Kidney (tissue), 14 donors: Measurements from ENCODE around the gene GLT1D1. TPM values are rescaled to one million over a fixed set of nuclear protein-coding genes. Genes with fewer than 3 reads are reported as not detected.

Experiments used
- DNase-seq, 5 donors: peaks; one replicate each; pipeline ENCODE4 v3.0.0-alpha.2; 2013 to 2020
- FAIRE-seq: peaks from 2 replicates; lab custom pipeline; 2012; peaks lifted over from hg19 to GRCh38; lab: Jason Lieb, UNC
- H3K27ac ChIP-seq, 2 donors: one replicate each; pipeline ENCODE4 v1.7.0; 2013; ENCODE audit warnings: low read depth in 2 of 2, low read length in 2 of 2, inconsistent platforms in 1 of 2
- H3K27me3 ChIP-seq: one replicate; pipeline ENCODE4 v1.7.1; 2013; ENCODE audit warnings: low read length, inconsistent platforms; ENCODE audit not compliant: control insufficient read depth, insufficient read depth
- H3K36me3 ChIP-seq, 3 donors: one replicate each; pipeline versions ENCODE4 v1.7.0 to v1.7.1; 2013; ENCODE audit warnings: low read length in 3 of 3, control low read depth in 1 of 3, inconsistent platforms in 1 of 3; ENCODE audit not compliant: insufficient read depth in 3 of 3, control insufficient read depth in 2 of 3
- H3K4me1 ChIP-seq, 3 donors: one replicate each; pipeline versions ENCODE4 v1.7.0 to v1.7.1; 2013; ENCODE audit warnings: low read length in 3 of 3, inconsistent platforms in 1 of 3, low read depth in 1 of 3; ENCODE audit not compliant: control insufficient read depth in 2 of 3, insufficient read depth in 2 of 3
- H3K4me3 ChIP-seq, 3 donors: one replicate each; pipeline versions ENCODE4 v1.7.0 to v1.8.1; 2013; ENCODE audit warnings: low read length in 3 of 3, control low read depth in 1 of 3, inconsistent platforms in 1 of 3
- H3K9ac ChIP-seq, 3 donors: one replicate each; pipeline versions ENCODE4 v1.7.0 to v1.7.1; 2013; ENCODE audit warnings: low read length in 3 of 3, control low read depth in 1 of 3, inconsistent platforms in 1 of 3
- H3K9me3 ChIP-seq, 3 donors: one replicate each; pipeline versions ENCODE4 v1.7.0 to v1.7.1; 2013; ENCODE audit warnings: low read length in 3 of 3, control low read depth in 1 of 3, inconsistent platforms in 1 of 3; ENCODE audit not compliant: control insufficient read depth in 2 of 3, insufficient read depth in 1 of 3
- intact Hi-C: fragments of 100-400 bp; cut with DNase I; formaldehyde crosslinking; loops from one replicate; pipeline ENCODE4 v1.11.1; 2022
- polyA plus RNA-seq: library from polyadenylated mRNA; stranded (reverse); fragments of 350-450 nt; fragmentation: Illumina TruSeq; extraction: RNeasy Lipid Tissue Mini Kit (QIAGEN cat#74804); gene quantifications from one replicate; pipeline ENCODE4 v1.2.3, GENCODE V29; 2014; ENCODE audit warnings: low read depth, low replicate concordance; ENCODE audit not compliant: insufficient read depth
- total RNA-seq: library from RNA; stranded (reverse); fragmentation: NEBNext Ultra II Directional; extraction: Animal tissue kit (Norgen Biotek cat#: 25700); gene quantifications from one replicate; pipeline ENCODE4 v1.2.1, GENCODE V29; 2021
- TF ChIP-seq, protein P1 (sequence below): IDR thresholded peaks from 3 replicates; pipeline ENCODE4 v1.5.1; 2012; ENCODE audit warnings: mild to moderate bottlenecking, moderate library complexity, borderline replicate concordance; ENCODE audit not compliant: insufficient read depth; ENCODE audit errors: extremely low read depth
- donor health status: control.
- donor health status: control.
- donor health status: control.
- donor health status: control.
- donor health status: control.
- donor health status: DM: yes; HTN: yes; CAD: no.
- donor health status: Normal renal cell carcinoma (clear cell type).

The GLT1D1 gene
- total and polyA plus RNA-seq, 2 donors from 2014 or later, result 0.41 to 0.45 TPM

DNA sequence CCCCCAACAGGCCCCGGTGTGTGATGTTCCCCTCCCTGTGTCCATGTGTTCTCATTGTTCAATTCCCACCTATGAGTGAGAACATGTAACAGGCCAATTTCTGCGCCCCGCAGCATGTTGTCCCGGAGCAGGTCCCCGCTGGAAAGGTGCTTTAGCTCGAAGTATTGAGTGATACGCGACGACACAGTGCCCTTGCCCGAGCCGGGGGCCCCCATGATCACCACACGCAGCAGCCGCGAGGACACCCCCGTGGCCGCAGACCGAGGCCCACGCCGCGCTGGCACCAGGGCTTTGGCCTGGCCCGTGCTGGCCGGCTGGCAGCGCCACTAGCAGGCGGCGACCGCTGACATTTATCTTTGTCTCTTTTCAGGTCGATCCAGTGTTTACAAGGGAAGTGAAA, 91.7 kb downstream of the GLT1D1 start:
- FAIRE-seq, result no peak
- TF ChIP-seq, protein P1, sequence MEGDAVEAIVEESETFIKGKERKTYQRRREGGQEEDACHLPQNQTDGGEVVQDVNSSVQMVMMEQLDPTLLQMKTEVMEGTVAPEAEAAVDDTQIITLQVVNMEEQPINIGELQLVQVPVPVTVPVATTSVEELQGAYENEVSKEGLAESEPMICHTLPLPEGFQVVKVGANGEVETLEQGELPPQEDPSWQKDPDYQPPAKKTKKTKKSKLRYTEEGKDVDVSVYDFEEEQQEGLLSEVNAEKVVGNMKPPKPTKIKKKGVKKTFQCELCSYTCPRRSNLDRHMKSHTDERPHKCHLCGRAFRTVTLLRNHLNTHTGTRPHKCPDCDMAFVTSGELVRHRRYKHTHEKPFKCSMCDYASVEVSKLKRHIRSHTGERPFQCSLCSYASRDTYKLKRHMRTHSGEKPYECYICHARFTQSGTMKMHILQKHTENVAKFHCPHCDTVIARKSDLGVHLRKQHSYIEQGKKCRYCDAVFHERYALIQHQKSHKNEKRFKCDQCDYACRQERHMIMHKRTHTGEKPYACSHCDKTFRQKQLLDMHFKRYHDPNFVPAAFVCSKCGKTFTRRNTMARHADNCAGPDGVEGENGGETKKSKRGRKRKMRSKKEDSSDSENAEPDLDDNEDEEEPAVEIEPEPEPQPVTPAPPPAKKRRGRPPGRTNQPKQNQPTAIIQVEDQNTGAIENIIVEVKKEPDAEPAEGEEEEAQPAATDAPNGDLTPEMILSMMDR, result no peak
- intact Hi-C loops, result no loop called here

DNA sequence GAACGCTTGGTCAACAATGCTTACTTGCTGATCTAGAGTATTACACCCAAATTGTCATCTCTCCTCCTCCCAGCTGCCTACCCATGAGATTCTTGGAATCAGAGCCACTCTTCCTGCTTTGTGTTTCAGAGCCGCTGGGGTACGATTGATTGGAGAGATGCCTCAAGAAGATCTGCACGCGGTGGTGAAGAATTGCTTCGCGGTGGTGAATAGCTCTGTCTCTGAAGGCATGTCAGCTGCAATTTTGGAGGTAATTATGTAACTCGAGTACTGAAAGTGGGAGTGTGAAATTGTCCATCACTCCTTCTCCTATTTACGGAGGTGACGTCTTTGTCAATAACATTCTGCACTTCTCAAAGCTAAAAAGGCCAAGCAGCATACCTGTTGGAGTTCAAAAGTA, 93.9 kb downstream of the GLT1D1 start:
- no peak overlapping the region for H3K9ac ChIP-seq
- H3K27me3 ChIP-seq, result no peaks in the 10 kb centered on the region
- no peaks in the 10 kb centered on the region for H3K9me3 ChIP-seq
- DNase-seq (peak in 3 of 5 donors; percentile 23 to 39 (median 34)), FAIRE-seq (no peak)
- H3K27ac ChIP-seq, result no peak overlapping the region
- intact Hi-C loops, result no loop called here
- TF ChIP-seq, protein P1, result no peak
- no peak overlapping the region for H3K4me3 ChIP-seq
- no peaks in the 10 kb centered on the region for H3K4me1 ChIP-seq
- H3K36me3 ChIP-seq, result no peaks in the 10 kb centered on the region

More for the DNA sequence above, 91.7 kb downstream of the GLT1D1 start:
- Histone ChIP-seq H3K9ac (no peak overlapping the region), H3K9me3 (no peaks in the 10 kb centered on the region), H3K27ac (no peak overlapping the region), H3K27me3 (no peaks in the 10 kb centered on the region), H3K36me3 (no peaks in the 10 kb centered on the region), H3K4me1 (no peaks in the 10 kb centered on the region), H3K4me3 (no peak overlapping the region)
- DNase-seq, result no peak

DNA sequence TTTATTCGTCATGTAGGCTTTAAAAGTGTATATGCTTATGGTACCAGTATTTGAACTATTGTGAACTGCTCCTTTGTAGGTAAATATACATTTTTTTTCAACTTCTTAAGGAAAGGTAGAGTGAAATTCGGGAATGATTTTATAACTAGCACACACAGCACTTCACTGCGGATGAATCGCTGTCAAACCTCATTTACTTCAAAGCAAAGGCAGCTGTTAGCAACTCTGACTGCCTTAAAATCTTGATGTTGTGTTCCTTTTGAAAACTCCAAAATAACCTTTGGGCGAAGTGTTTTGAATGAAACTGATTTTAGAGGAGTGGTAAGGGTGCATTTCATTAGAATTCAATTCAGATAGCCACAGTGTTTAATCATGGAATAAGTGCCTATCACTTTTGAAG, 95.8 kb downstream of the GLT1D1 start:
- Histone ChIP-seq H3K4me3 (no peak overlapping the region), H3K9me3 (no peaks in the 10 kb centered on the region), H3K36me3 (no peaks in the 10 kb centered on the region), H3K9ac (no peak overlapping the region), H3K27me3 (no peaks in the 10 kb centered on the region), H3K4me1 (no peaks in the 10 kb centered on the region), H3K27ac (no peak overlapping the region)
- TF ChIP-seq, protein P1, result no peak
- intact Hi-C loops, result no loop called here
- DNase-seq, result no peak
- no peak for FAIRE-seq

DNA sequence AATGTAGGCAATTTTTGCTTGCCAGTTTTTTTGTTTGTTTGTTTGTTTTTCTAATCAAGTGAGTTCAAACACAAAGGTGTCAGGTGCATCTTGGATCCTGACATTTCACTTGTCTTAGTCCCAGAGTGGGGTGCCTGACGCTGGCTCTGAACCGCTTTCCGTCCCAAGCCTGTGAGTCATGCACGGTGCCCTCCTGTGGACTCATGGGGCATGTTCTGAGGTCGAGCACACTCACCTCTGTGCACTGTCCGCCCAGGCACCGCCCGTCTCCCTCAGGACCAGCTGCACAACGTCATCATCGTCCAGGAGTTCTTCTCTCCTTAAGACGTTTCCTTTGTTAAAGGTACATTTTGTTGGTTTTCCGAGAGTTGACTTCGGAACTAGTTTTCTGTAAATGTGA, 98.2 kb downstream of the GLT1D1 start:
- H3K36me3 ChIP-seq, result no peaks in the 10 kb centered on the region
- no peak overlapping the region for H3K4me3 ChIP-seq
- FAIRE-seq (no peak), DNase-seq (no peak)
- H3K27ac ChIP-seq, result no peak overlapping the region
- no peak overlapping the region for H3K9ac ChIP-seq
- intact Hi-C loops, result no loop called here
- TF ChIP-seq, protein P1, result no peak
- H3K27me3 ChIP-seq, result no peaks in the 10 kb centered on the region
- no peaks in the 10 kb centered on the region for H3K4me1 ChIP-seq
- H3K9me3 ChIP-seq, result no peaks in the 10 kb centered on the region
